B cell (primary cell): Measurements from ENCODE around the gene CKS2. TPM values are rescaled to one million over a fixed set of nuclear protein-coding genes. Genes with fewer than 3 reads are reported as not detected.
A peak's percentile ranks its signal among the peaks of the same experiment; 100 is the strongest.

Source experiments
- ATAC-seq: fragments of 200-7000 bp; cut with Tn5 transposase; one replicate; pipeline ENCODE4 v1.10.0; 2021; ENCODE audit warnings: low read depth, mild to moderate bottlenecking, moderate number of reproducible peaks, moderate library complexity
- CTCF ChIA-PET: fragments of 350-600 bp; sonication (Branson Sonifier 250); formaldehyde crosslinking; loops from one replicate; lab custom pipeline; 2021; ENCODE audit warnings: antibody characterized with exemption, inconsistent platforms; lab: Charles Lee
- POLR2A ChIA-PET: fragments of 350-600 bp; sonication (Branson Sonifier 250); formaldehyde crosslinking; loops from one replicate; lab custom pipeline; 2021; ENCODE audit warnings: antibody characterized with exemption; lab: Charles Lee
- DNase-seq: peaks from one replicate; pipeline ENCODE4 v3.0.0; 2013
- H2AFZ ChIP-seq: 2 replicates; pipeline ENCODE4 v1.6.1; 2012; ENCODE audit warnings: mild to moderate bottlenecking, low read depth, low read length; ENCODE audit not compliant: insufficient read depth, poor library complexity, severe bottlenecking
- H3K27ac ChIP-seq, 2 donors: 1 replicate in 1 of 2; 2 replicates in 1 of 2; pipeline ENCODE4 v1.5.1; 2012 to 2013; ENCODE audit warnings: low read length in 2 of 2, mild to moderate bottlenecking in 2 of 2, moderate library complexity in 1 of 2
- H3K27me3 ChIP-seq, 4 experiments: fragments of 200-600 bp in 1 of 4; sonication (generic) in 1 of 4; replicated peaks in 1 of 4; 1 replicate in 2 of 4; 2 replicates in 2 of 4; pipeline versions ENCODE4 v1.6.1 to v1.7.0; 2013 to 2016; ENCODE audit warnings: low read length in 3 of 4, mild to moderate bottlenecking in 2 of 4, mixed read lengths in 1 of 4, moderate library complexity in 1 of 4; ENCODE audit not compliant: insufficient read depth in 4 of 4, control insufficient read depth in 3 of 4; ENCODE audit errors: control extremely low read depth in 1 of 4
- H3K36me3 ChIP-seq, 2 experiments: replicated peaks in 1 of 2; 1 replicate in 1 of 2; 2 replicates in 1 of 2; pipeline versions ENCODE4 v1.6.1 to v1.7.1; 2013; ENCODE audit warnings: low read length in 1 of 2; ENCODE audit not compliant: insufficient read depth in 2 of 2, control insufficient read depth in 1 of 2; ENCODE audit errors: control extremely low read depth in 1 of 2, extremely low read depth in 1 of 2
- H3K4me1 ChIP-seq, 2 donors: fragments of 200-600 bp in 1 of 2; sonication (generic) in 1 of 2; 1 replicate in 1 of 2; 2 replicates in 1 of 2; pipeline versions ENCODE4 v1.5.1 to v1.6.1; 2013 to 2017; ENCODE audit warnings: low read length in 2 of 2; ENCODE audit not compliant: control insufficient read depth in 2 of 2, insufficient read depth in 2 of 2
- H3K4me2 ChIP-seq: replicated peaks from 2 replicates; pipeline ENCODE3; 2012; ENCODE audit warnings: mild to moderate bottlenecking, low read depth, low read length; ENCODE audit not compliant: poor library complexity, severe bottlenecking
- H3K4me3 ChIP-seq, 5 experiments: fragments of 200-600 bp in 1 of 5; sonication (generic) in 1 of 5; 1 replicate in 3 of 5; 2 replicates in 2 of 5; pipeline versions ENCODE4 v1.5.1 to v1.7.0; 2011 to 2016; ENCODE audit warnings: low read length in 4 of 5, mild to moderate bottlenecking in 4 of 5, low read depth in 2 of 5, control low read depth in 1 of 5, moderate library complexity in 1 of 5; ENCODE audit not compliant: insufficient read depth in 1 of 5; ENCODE audit errors: control extremely low read depth in 1 of 5, extremely low read depth in 1 of 5
- H3K79me2 ChIP-seq: fragments of 200-600 bp; sonication (generic); one replicate; pipeline ENCODE4 v1.6.0; 2016; ENCODE audit warnings: low read length; ENCODE audit not compliant: control insufficient read depth, insufficient read depth
- H3K9ac ChIP-seq: fragments of 200-600 bp; sonication (generic); 2 replicates; pipeline ENCODE4 v1.6.1; 2017; ENCODE audit warnings: mild to moderate bottlenecking, low read length, moderate library complexity
- H3K9me3 ChIP-seq, 3 donors: one replicate each; pipeline versions ENCODE4 v1.6.1 to v1.7.1; 2013; ENCODE audit warnings: low read length in 2 of 3; ENCODE audit not compliant: control insufficient read depth in 2 of 3, insufficient read depth in 1 of 3; ENCODE audit errors: control extremely low read depth in 1 of 3
- H4K20me1 ChIP-seq: 2 replicates; pipeline ENCODE4 v1.6.0; 2012; ENCODE audit warnings: mild to moderate bottlenecking, low read length; ENCODE audit not compliant: insufficient read depth, control insufficient read depth, poor library complexity, severe bottlenecking
- H3K27ac Mint-ChIP-seq: one replicate; pipeline ENCODE4 v1.8.0; 2021; ENCODE audit warnings: mixed read lengths
- H3K27me3 Mint-ChIP-seq: one replicate; pipeline ENCODE4 v1.8.0; 2021; ENCODE audit warnings: mixed read lengths
- H3K4me1 Mint-ChIP-seq: one replicate; pipeline ENCODE4 v1.8.0; 2021; ENCODE audit warnings: mixed read lengths
- H3K4me3 Mint-ChIP-seq: one replicate; pipeline ENCODE4 v1.8.0; 2021; ENCODE audit warnings: mixed read lengths
- H3K9me3 Mint-ChIP-seq: one replicate; pipeline ENCODE4 v1.8.0; 2022; ENCODE audit warnings: mixed read lengths; ENCODE audit not compliant: insufficient read depth
- EZH2 ChIP-seq: IDR thresholded peaks from 2 replicates; pipeline ENCODE4 v1.6.1; 2012; ENCODE audit warnings: borderline replicate concordance, low read depth, mild to moderate bottlenecking, moderate library complexity, low read length; ENCODE audit not compliant: insufficient read depth, poor library complexity, severe bottlenecking
- WGBS: methylation state at CpG from one replicate; pipeline ENCODE4 v1.1.5; 2013; ENCODE audit warnings: missing lambda C conversion rate; ENCODE audit not compliant: insufficient coverage; 5-methylcytosine and 5-hydroxymethylcytosine counted together
- intact Hi-C: fragments of 100-400 bp; cut with micrococcal nuclease; formaldehyde crosslinking; loops from one replicate; pipeline ENCODE4 v1.10.0; 2022
- polyA plus RNA-seq: library from polyadenylated mRNA; depleted of rRNA; stranded (reverse); fragments of >200 nt; gene quantifications from 2 replicates; pipeline ENCODE4 v1.2.3, GENCODE V29; 2012
- total RNA-seq, 2 donors: library from RNA; stranded (reverse); fragments of 120-200 nt in 1 of 2; gene quantifications; 1 replicate in 1 of 2; 2 replicates in 1 of 2; pipeline versions ENCODE4 v1.2.3 to v1.2.4, GENCODE V29; 2013 to 2022
- TF ChIP-seq, protein P1 (sequence below): fragments of 200-600 bp; IDR thresholded peaks from one replicate; pipeline ENCODE4 v1.8.0; 2022; ENCODE audit warnings: antibody characterized with exemption, mild to moderate bottlenecking

The CKS2 gene
- total and polyA plus RNA-seq, 2 donors (not counting 1 experiment from before 2014, with no cell fraction given) = 11.5 to 64.4 TPM

GRCh38 chr9:89358376-89358916 lies 47.5 kb downstream of the CKS2 start:
- no peak for ATAC-seq

DNA sequence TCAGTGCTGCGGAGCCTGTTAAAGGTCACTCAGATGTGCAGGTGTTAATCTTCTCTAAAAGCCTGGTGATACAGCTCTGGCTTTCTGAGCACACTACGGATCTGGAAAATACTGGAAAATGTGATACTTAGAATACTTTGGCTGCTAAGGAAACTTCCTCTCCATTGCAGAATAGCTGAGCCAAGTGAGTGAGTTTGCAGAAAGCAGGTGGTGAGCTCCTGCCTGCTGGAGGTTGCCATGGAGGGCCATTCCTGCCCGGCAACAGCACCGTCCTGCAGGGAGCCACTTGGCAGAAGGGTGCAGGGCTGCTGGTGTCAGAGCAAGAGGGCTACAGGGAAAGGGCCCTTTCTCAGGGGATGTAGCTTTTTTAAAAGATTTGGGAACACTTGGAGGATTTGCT lies 48.0 kb downstream of the CKS2 start:
- CTCF ChIA-PET = interaction anchor here (0.6 to 3.1 kb wide), 2 partner anchors 80 to 190 kb away, joined by 4 to 13 read pairs; no protein-coding TSS in a partner anchor
- Histone ChIP-seq H2AFZ (no peak overlapping the region), H3K4me1 (no peaks in the 10 kb centered on the region), H3K79me2 (peaks cover 4% of the 10 kb centered on the region), H3K9me3 (no peaks in the 10 kb centered on the region), H3K4me2 (no peak overlapping the region), H3K36me3 (peaks cover 5 to 83% of the 10 kb centered on the region in 2 experiments), H3K27me3 (no peaks in the 10 kb centered on the region), H3K27ac (no peak overlapping the region), H3K9ac (no peak overlapping the region), H4K20me1 (peaks cover 12% of the 10 kb centered on the region), H3K4me3 (no peak overlapping the region)
- no peak for ATAC-seq
- Mint-ChIP-seq H3K9me3 (no peaks in the 10 kb centered on the region), H3K27ac (no peak overlapping the region), H3K4me3 (no peak overlapping the region), H3K27me3 (no peaks in the 10 kb centered on the region), H3K4me1 (no peaks in the 10 kb centered on the region)
- intact Hi-C loops = no loop called here
- DNase-seq = no peak
- POLR2A ChIA-PET = no interaction called here
- 80% methylated on average over 3 of the region's 4 CpGs for WGBS
- TF ChIP-seq EZH2 = no peak
- TF ChIP-seq, protein P1, sequence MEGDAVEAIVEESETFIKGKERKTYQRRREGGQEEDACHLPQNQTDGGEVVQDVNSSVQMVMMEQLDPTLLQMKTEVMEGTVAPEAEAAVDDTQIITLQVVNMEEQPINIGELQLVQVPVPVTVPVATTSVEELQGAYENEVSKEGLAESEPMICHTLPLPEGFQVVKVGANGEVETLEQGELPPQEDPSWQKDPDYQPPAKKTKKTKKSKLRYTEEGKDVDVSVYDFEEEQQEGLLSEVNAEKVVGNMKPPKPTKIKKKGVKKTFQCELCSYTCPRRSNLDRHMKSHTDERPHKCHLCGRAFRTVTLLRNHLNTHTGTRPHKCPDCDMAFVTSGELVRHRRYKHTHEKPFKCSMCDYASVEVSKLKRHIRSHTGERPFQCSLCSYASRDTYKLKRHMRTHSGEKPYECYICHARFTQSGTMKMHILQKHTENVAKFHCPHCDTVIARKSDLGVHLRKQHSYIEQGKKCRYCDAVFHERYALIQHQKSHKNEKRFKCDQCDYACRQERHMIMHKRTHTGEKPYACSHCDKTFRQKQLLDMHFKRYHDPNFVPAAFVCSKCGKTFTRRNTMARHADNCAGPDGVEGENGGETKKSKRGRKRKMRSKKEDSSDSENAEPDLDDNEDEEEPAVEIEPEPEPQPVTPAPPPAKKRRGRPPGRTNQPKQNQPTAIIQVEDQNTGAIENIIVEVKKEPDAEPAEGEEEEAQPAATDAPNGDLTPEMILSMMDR = no peak

More at GRCh38 chr9:89358376-89358916, 47.5 kb downstream of the CKS2 start:
- no peaks in the 10 kb centered on the region for H3K4me1 ChIP-seq
- peaks cover 6 to 88% of the 10 kb centered on the region in 2 experiments for H3K36me3 ChIP-seq
- H3K9me3 ChIP-seq = no peaks in the 10 kb centered on the region
- peaks cover 16% of the 10 kb centered on the region for H4K20me1 ChIP-seq
- ChIA-PET CTCF (interaction anchor here (0.6 to 1.1 kb wide), 2 partner anchors 80 to 190 kb away, joined by 4 read pairs; no protein-coding TSS in a partner anchor), POLR2A (no interaction called here)
- no peaks in the 10 kb centered on the region for H3K27me3 ChIP-seq
- H3K4me3 ChIP-seq = no peak overlapping the region
- peaks cover 7% of the 10 kb centered on the region for H3K79me2 ChIP-seq
- no peak for DNase-seq
- TF ChIP-seq EZH2 = no peak
- TF ChIP-seq, protein P1 = no peak
- peak overlapping the region; percentile 10 for H3K27ac Mint-ChIP-seq
- no peak overlapping the region for H3K4me3 Mint-ChIP-seq
- H3K27me3 Mint-ChIP-seq = no peaks in the 10 kb centered on the region
- intact Hi-C loops = no loop called here
- H3K4me2 ChIP-seq = no peak overlapping the region
- H3K27ac ChIP-seq = no peak overlapping the region
- H3K4me1 Mint-ChIP-seq = no peaks in the 10 kb centered on the region
- H3K9ac ChIP-seq = no peak overlapping the region
- 100% methylated on average over 3 of the region's 3 CpGs for WGBS
- no peaks in the 10 kb centered on the region for H3K9me3 Mint-ChIP-seq
- no peak overlapping the region for H2AFZ ChIP-seq
